ENCODE data around the gene SFI1. TPM values are rescaled to one million over a fixed set of nuclear protein-coding genes. Genes with fewer than 3 reads are reported as not detected.
"Not testable (repeated sequence)": the region's sequence is repeated elsewhere in the genome, so short reads cannot be mapped to it uniquely, and the experiment has no call there.

SFI1 gene
- polyA plus RNA-seq, 1 donor (not counting 4 experiments of a cell fraction or from before 2014, with no cell fraction given), result 10.7 TPM

DNA sequence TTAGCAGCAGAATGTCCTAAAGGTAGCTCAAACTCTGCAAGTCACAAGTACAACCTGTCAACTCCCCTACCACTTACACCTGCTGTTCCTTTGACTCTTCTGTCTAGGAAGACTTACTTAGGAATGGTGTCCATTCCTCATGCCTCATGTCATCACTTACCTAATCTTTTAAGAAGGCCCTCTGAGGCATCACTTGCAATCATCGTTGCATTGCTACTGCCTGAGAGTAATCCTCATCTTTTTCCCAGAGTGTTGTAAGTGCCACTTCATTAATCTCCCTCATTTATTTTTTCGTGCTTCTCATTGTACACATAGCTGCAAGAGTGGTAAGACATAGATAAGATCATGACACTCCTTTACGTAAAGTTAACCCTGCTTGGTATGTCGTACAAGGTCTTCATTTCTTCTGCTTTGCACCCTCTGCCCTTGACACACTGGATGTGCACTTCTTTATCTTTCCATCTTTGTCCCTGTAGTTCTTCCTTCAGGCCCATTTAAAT lies 54.6 kb downstream of the SFI1 start:
- FAIRE-seq (no peak), DNase-seq (ENCODE audit: low read depth, low spot score) (no peak)
- no peaks in the 10 kb centered on the region for H3K4me1 ChIP-seq (ENCODE audit: control insufficient read depth, extremely low read depth, insufficient read depth, low read length)
- no peaks in the 10 kb centered on the region for H3K27me3 ChIP-seq (ENCODE audit: control insufficient read depth, extremely low read depth, insufficient read depth, low read length)
- no peaks in the 10 kb centered on the region for H4K20me1 ChIP-seq (ENCODE audit: control insufficient read depth, extremely low read depth, insufficient read depth, low read length)
- no peak overlapping the region for H2AFZ ChIP-seq (ENCODE audit: control insufficient read depth, low read length)
- dilution Hi-C loops (cut with MboI; ENCODE audit: extremely low pct_ligation_motif_present, low sequenced_read_pairs), result no loop called here
- no peak overlapping the region for H3K27ac ChIP-seq (ENCODE audit: control insufficient read depth, insufficient read depth, low read length)
- H3K79me2 ChIP-seq (ENCODE audit: control insufficient read depth, insufficient read depth, low read length), result no peaks in the 10 kb centered on the region
- H3K36me3 ChIP-seq (ENCODE audit: control insufficient read depth in 2 of 2, extremely low read depth in 1 of 2, insufficient read depth in 2 of 2, low read length in 2 of 2), result no peaks in the 10 kb centered on the region
- no peaks in the 10 kb centered on the region for H3K9me1 ChIP-seq (ENCODE audit: control insufficient read depth, extremely low read depth, insufficient read depth, low read length)
- TF ChIP-seq EZH2 (IDR thresholded peaks at IDR 0.05; ENCODE audit: low read length), result no peak
- TF ChIP-seq, protein P1, sequence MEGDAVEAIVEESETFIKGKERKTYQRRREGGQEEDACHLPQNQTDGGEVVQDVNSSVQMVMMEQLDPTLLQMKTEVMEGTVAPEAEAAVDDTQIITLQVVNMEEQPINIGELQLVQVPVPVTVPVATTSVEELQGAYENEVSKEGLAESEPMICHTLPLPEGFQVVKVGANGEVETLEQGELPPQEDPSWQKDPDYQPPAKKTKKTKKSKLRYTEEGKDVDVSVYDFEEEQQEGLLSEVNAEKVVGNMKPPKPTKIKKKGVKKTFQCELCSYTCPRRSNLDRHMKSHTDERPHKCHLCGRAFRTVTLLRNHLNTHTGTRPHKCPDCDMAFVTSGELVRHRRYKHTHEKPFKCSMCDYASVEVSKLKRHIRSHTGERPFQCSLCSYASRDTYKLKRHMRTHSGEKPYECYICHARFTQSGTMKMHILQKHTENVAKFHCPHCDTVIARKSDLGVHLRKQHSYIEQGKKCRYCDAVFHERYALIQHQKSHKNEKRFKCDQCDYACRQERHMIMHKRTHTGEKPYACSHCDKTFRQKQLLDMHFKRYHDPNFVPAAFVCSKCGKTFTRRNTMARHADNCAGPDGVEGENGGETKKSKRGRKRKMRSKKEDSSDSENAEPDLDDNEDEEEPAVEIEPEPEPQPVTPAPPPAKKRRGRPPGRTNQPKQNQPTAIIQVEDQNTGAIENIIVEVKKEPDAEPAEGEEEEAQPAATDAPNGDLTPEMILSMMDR (optimal IDR thresholded peaks at IDR 0.05 in 1 of 3, IDR thresholded peaks at IDR 0.05 in 1 of 3, conservative IDR thresholded peaks at IDR 0.05 in 1 of 3; ENCODE audit: extremely low read depth in 1 of 3, insufficient read depth in 2 of 3, low read length in 3 of 3), result no peak
- H3K9me3 ChIP-seq (ENCODE audit: control insufficient read depth, low read depth, low read length), result no peaks in the 10 kb centered on the region
- H3K4me3 ChIP-seq (ENCODE audit: control insufficient read depth in 2 of 3, extremely low read depth in 1 of 3, insufficient read depth in 2 of 3, low read depth in 1 of 3, low read length in 3 of 3), result no peak overlapping the region
- H3K4me2 ChIP-seq (ENCODE audit: control insufficient read depth, extremely low read depth, insufficient read depth, low read depth, low read length), result no peak overlapping the region
- H3K9ac ChIP-seq (ENCODE audit: control insufficient read depth, extremely low read depth, insufficient read depth, low read length), result no peak overlapping the region

DNA sequence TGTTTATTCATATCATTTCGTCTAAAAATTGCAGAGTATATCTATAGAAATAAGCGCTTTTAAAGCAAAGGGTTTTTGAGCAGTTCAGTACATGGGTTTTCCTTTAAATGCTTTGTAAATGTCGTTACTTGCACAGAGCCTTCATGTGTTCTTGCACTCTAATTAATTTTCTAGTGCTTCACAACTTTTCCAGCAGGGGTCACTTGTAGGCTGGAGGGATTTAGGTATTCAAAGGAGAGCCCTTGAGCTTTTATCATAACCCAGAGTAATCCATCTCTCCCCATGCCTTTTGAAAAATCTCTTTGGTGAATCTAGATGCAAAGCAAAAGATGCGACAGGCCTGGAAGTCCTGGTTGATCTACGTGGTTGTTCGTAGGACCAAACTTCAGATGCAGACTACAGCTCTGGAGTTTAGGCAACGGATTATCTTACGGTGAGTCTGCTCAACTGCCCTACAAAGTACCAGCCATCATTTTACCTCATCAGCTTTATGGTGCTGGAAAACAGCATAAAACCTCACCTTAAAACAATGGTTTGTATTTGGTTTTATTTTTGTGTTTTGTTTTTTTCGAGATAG lies 60.4 kb downstream of the SFI1 start:
- H3K9me3 ChIP-seq (ENCODE audit: control insufficient read depth, low read depth, low read length), result no peaks in the 10 kb centered on the region
- no peaks in the 10 kb centered on the region for H3K27me3 ChIP-seq (ENCODE audit: control insufficient read depth, extremely low read depth, insufficient read depth, low read length)
- no peaks in the 10 kb centered on the region for H3K79me2 ChIP-seq (ENCODE audit: control insufficient read depth, insufficient read depth, low read length)
- TF ChIP-seq, protein P1 (optimal IDR thresholded peaks at IDR 0.05 in 1 of 3, IDR thresholded peaks at IDR 0.05 in 1 of 3, conservative IDR thresholded peaks at IDR 0.05 in 1 of 3; ENCODE audit: extremely low read depth in 1 of 3, insufficient read depth in 2 of 3, low read length in 3 of 3), result peak; percentile 12 to 49 (median 42)
- TF ChIP-seq EZH2 (IDR thresholded peaks at IDR 0.05; ENCODE audit: low read length), result no peak
- no peak overlapping the region for H3K27ac ChIP-seq (ENCODE audit: control insufficient read depth, insufficient read depth, low read length)
- H3K4me3 ChIP-seq (ENCODE audit: control insufficient read depth in 2 of 3, extremely low read depth in 1 of 3, insufficient read depth in 2 of 3, low read depth in 1 of 3, low read length in 3 of 3), result no peak overlapping the region
- H3K9ac ChIP-seq (ENCODE audit: control insufficient read depth, extremely low read depth, insufficient read depth, low read length), result no peak overlapping the region
- H3K4me1 ChIP-seq (ENCODE audit: control insufficient read depth, extremely low read depth, insufficient read depth, low read length), result no peaks in the 10 kb centered on the region
- H3K9me1 ChIP-seq (ENCODE audit: control insufficient read depth, extremely low read depth, insufficient read depth, low read length), result no peaks in the 10 kb centered on the region
- dilution Hi-C loops (cut with MboI; ENCODE audit: extremely low pct_ligation_motif_present, low sequenced_read_pairs), result no loop called here
- no peak for FAIRE-seq
- H3K4me2 ChIP-seq (ENCODE audit: control insufficient read depth, extremely low read depth, insufficient read depth, low read depth, low read length), result no peak overlapping the region
- no peaks in the 10 kb centered on the region for H4K20me1 ChIP-seq (ENCODE audit: control insufficient read depth, extremely low read depth, insufficient read depth, low read length)
- H2AFZ ChIP-seq (ENCODE audit: control insufficient read depth, low read length), result no peak overlapping the region
- peaks cover 2 to 6% of the 10 kb centered on the region in 2 experiments for H3K36me3 ChIP-seq (ENCODE audit: control insufficient read depth in 2 of 2, extremely low read depth in 1 of 2, insufficient read depth in 2 of 2, low read length in 2 of 2)
- DNase-seq (ENCODE audit: low read depth, low spot score), result no peak

DNA sequence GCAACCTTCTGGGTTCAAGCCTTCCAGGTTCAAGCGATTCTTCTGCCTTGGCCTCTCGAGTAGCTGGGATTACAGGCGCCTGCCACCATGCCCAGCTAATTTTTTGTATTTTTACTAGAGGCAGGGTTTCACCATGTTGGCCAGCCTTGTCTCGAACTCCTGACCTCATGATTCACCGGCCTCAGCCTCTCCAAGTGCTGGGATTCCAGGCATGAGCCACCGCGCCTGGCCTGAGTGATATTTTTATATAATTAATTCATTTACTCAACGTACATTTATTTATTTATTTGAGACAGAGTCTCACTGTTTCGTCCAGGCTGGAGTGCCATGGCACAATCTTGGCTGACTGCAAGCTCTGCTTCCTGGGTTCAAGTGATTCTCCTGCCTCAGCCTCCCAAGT lies 62.2 kb downstream of the SFI1 start:
- H3K9me3 ChIP-seq (ENCODE audit: control insufficient read depth, low read depth, low read length); H3K9ac ChIP-seq (ENCODE audit: control insufficient read depth, extremely low read depth, insufficient read depth, low read length); H3K9me1 ChIP-seq (ENCODE audit: control insufficient read depth, extremely low read depth, insufficient read depth, low read length); H3K27ac ChIP-seq (ENCODE audit: control insufficient read depth, insufficient read depth, low read length); dilution Hi-C loops (cut with MboI; ENCODE audit: extremely low pct_ligation_motif_present, low sequenced_read_pairs); H3K4me3 ChIP-seq (ENCODE audit: control insufficient read depth in 2 of 3, extremely low read depth in 1 of 3, insufficient read depth in 2 of 3, low read depth in 1 of 3, low read length in 3 of 3); DNase-seq (ENCODE audit: low read depth, low spot score); H4K20me1 ChIP-seq (ENCODE audit: control insufficient read depth, extremely low read depth, insufficient read depth, low read length); H3K36me3 ChIP-seq (ENCODE audit: control insufficient read depth in 2 of 2, extremely low read depth in 1 of 2, insufficient read depth in 2 of 2, low read length in 2 of 2); H3K79me2 ChIP-seq (ENCODE audit: control insufficient read depth, insufficient read depth, low read length); FAIRE-seq; H3K27me3 ChIP-seq (ENCODE audit: control insufficient read depth, extremely low read depth, insufficient read depth, low read length); H3K4me2 ChIP-seq (ENCODE audit: control insufficient read depth, extremely low read depth, insufficient read depth, low read depth, low read length); H2AFZ ChIP-seq (ENCODE audit: control insufficient read depth, low read length); H3K4me1 ChIP-seq (ENCODE audit: control insufficient read depth, extremely low read depth, insufficient read depth, low read length): not testable (repeated sequence)
